Naive B cell (primary cell): Measurements from ENCODE around the gene DIP2C. TPM values are rescaled to one million over a fixed set of nuclear protein-coding genes. Genes with fewer than 3 reads are reported as not detected.

ENCODE experiments used
- ATAC-seq, 2 donors: fragments of 150-1000 bp; cut with Tn5 transposase; 2 replicates each; pipeline ENCODE4 v1.10.0; 2021; ENCODE audit warnings: low read depth in 2 of 2, mild to moderate bottlenecking in 2 of 2, moderate library complexity in 2 of 2
- DNase-seq: peaks from one replicate; pipeline ENCODE4 v3.0.0; 2022
- H3K27ac Mint-ChIP-seq, 6 donors: one replicate each; pipeline ENCODE4 v1.8.0; 2020 to 2022; ENCODE audit warnings: mild to moderate bottlenecking in 6 of 6, mixed read lengths in 6 of 6, moderate library complexity in 5 of 6, inconsistent platforms in 2 of 6
- H3K27me3 Mint-ChIP-seq, 3 donors: one replicate each; pipeline ENCODE4 v1.8.0; 2021 to 2022; ENCODE audit warnings: mixed read lengths in 3 of 3, mild to moderate bottlenecking in 1 of 3
- H3K36me3 Mint-ChIP-seq, 2 donors: one replicate each; pipeline ENCODE4 v1.8.0; 2020 to 2022; ENCODE audit warnings: mixed read lengths in 2 of 2, inconsistent platforms in 1 of 2, mild to moderate bottlenecking in 1 of 2
- H3K4me1 Mint-ChIP-seq, 3 donors: one replicate each; pipeline ENCODE4 v1.8.0; 2020 to 2022; ENCODE audit warnings: mixed read lengths in 3 of 3, inconsistent platforms in 1 of 3, mild to moderate bottlenecking in 1 of 3, moderate library complexity in 1 of 3
- H3K4me3 Mint-ChIP-seq, 8 donors: one replicate each; pipeline ENCODE4 v1.8.0; 2020 to 2022; ENCODE audit warnings: mild to moderate bottlenecking in 8 of 8, mixed read lengths in 8 of 8, moderate library complexity in 8 of 8, inconsistent platforms in 2 of 8
- H3K9me3 Mint-ChIP-seq, 7 donors: one replicate each; pipeline ENCODE4 v1.8.0; 2020 to 2022; ENCODE audit warnings: mixed read lengths in 7 of 7, mild to moderate bottlenecking in 5 of 7, inconsistent platforms in 2 of 7, moderate library complexity in 1 of 7
- polyA plus RNA-seq, 6 donors: library from polyadenylated mRNA; unstranded; fragments of 300-500 nt; fragmentation: Illumina TruSeq; gene quantifications; one replicate each; pipeline ENCODE4 v1.2.3, GENCODE V29; 2021; ENCODE audit warnings: low read depth in 6 of 6

Gene DIP2C
- polyA plus RNA-seq, 6 donors from 2014 or later = 0.36 to 1.7 (median 0.78) TPM; not detected in 1

GRCh38 chr10:299512-299911 lies 390.0 kb downstream of the DIP2C start:
- H3K9me3 Mint-ChIP-seq = peaks cover 0 to 5% (median 0%) of the 10 kb centered on the region in 7 donors
- ATAC-seq (peak; percentile 14 to 48), DNase-seq (no peak)
- H3K36me3 Mint-ChIP-seq = peaks cover 7 to 12% of the 10 kb centered on the region in 2 donors
- peak overlapping the region in 5 of 6 donors; percentile 44 to 93 (median 81) for H3K27ac Mint-ChIP-seq
- no peaks in the 10 kb centered on the region for H3K27me3 Mint-ChIP-seq
- peak overlapping the region; percentile 59 to 90 (median 82) for H3K4me3 Mint-ChIP-seq
- H3K4me1 Mint-ChIP-seq = peaks cover 31 to 44% (median 35%) of the 10 kb centered on the region in 3 donors

- DNase-seq = no peak
- peaks cover 0 to 8% (median 0%) of the 10 kb centered on the region in 3 donors for H3K27me3 Mint-ChIP-seq
- peak overlapping the region in 3 of 6 donors; percentile 6 to 34 (median 21) for H3K27ac Mint-ChIP-seq
- no peak overlapping the region for H3K4me3 Mint-ChIP-seq
- H3K9me3 Mint-ChIP-seq = peaks cover 0 to 5% (median 0%) of the 10 kb centered on the region in 7 donors
- peaks cover 35 to 48% (median 41%) of the 10 kb centered on the region in 3 donors for H3K4me1 Mint-ChIP-seq
- peaks cover 7 to 12% of the 10 kb centered on the region in 2 donors for H3K36me3 Mint-ChIP-seq
- no peak for ATAC-seq
Measured at GRCh38 chr10:298033-298432, 391.4 kb downstream of the DIP2C start.

DNA sequence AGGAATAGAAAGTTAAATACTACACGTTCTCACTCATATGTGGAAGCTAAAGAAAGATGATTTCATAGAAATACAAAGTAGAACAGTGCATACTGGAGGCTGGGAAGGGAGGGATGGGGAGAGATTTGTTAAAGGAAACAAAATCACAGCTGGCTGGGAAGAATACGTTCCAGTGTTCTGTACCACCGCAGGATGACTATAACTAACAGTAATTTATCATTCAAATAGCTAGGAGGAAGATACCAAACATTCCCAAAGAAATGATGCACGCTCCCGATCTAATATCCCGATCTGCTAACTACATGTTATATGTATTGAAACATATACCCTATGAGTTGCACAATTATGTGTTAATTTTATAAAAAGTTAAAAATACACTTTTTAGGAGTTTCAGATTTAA lies 391.9 kb downstream of the DIP2C start:
- Mint-ChIP-seq H3K27me3 (peaks cover 0 to 8% (median 0%) of the 10 kb centered on the region in 3 donors), H3K9me3 (peaks cover 0 to 5% (median 2%) of the 10 kb centered on the region in 7 donors), H3K27ac (peak overlapping the region in 3 of 6 donors; percentile 1 to 46 (median 6)), H3K4me3 (no peak overlapping the region), H3K36me3 (peaks cover 7 to 12% of the 10 kb centered on the region in 2 donors), H3K4me1 (peaks cover 35 to 48% (median 41%) of the 10 kb centered on the region in 3 donors)
- no peak for ATAC-seq
- no peak for DNase-seq

GRCh38 chr10:293636-294035 lies 395.8 kb downstream of the DIP2C start:
- H3K9me3 Mint-ChIP-seq = peaks cover 0 to 2% (median 2%) of the 10 kb centered on the region in 7 donors
- peaks cover 17 to 21% (median 21%) of the 10 kb centered on the region in 3 donors for H3K4me1 Mint-ChIP-seq
- H3K36me3 Mint-ChIP-seq = peaks cover 7 to 12% of the 10 kb centered on the region in 2 donors
- H3K4me3 Mint-ChIP-seq = no peak overlapping the region
- ATAC-seq (no peak), DNase-seq (no peak)
- peak overlapping the region in 1 of 6 donors; percentile 28 for H3K27ac Mint-ChIP-seq
- peaks cover 0 to 12% (median 0%) of the 10 kb centered on the region in 3 donors for H3K27me3 Mint-ChIP-seq

DNA sequence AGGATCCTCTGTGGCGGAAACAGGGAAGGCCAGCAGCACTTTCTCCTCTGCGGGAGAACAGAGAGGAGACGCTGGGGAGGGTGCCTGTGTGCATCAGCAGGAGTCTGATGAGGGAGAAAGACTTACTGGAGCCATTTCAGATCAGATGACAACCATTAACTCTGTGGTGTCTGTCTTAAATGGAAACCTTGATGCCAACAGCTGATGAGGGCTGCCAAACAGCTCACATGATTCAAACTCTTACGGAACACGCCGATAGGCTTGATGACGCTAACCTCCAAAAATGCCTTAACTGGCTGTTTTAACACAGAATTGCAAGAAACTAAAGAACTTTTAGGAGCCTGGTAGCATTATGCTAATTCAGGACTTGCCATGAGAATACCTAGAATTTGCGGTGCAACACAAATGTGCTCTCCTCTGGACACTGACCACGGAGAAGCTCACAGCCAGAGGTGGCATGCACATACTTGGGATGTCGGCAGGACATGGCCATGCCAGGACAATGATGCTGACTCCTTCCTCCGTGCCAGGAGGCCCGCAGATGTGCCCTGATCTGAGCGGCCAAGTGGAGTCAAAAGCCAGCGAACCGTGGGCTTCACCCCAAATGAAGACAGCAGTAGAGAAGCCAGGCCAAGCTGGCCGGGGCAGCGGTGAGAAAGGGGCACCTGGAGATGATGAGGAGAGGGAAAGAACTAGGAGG lies 399.3 kb downstream of the DIP2C start:
- ATAC-seq (no peak), DNase-seq (no peak)
- Mint-ChIP-seq H3K4me1 (peaks cover 10 to 20% (median 13%) of the 10 kb centered on the region in 3 donors), H3K36me3 (peaks cover 0 to 12% of the 10 kb centered on the region in 2 donors), H3K4me3 (no peak overlapping the region), H3K27ac (peak overlapping the region in 2 of 6 donors; percentile 21 to 80), H3K9me3 (peaks cover 0 to 6% (median 0%) of the 10 kb centered on the region in 7 donors), H3K27me3 (peaks cover 0 to 12% (median 0%) of the 10 kb centered on the region in 3 donors)

GRCh38 chr10:289581-289980 lies 399.9 kb downstream of the DIP2C start:
- Mint-ChIP-seq H3K4me3 (peak overlapping the region in 1 of 8 donors; percentile 21), H3K27ac (no peak overlapping the region)
- no peak for DNase-seq

DNA sequence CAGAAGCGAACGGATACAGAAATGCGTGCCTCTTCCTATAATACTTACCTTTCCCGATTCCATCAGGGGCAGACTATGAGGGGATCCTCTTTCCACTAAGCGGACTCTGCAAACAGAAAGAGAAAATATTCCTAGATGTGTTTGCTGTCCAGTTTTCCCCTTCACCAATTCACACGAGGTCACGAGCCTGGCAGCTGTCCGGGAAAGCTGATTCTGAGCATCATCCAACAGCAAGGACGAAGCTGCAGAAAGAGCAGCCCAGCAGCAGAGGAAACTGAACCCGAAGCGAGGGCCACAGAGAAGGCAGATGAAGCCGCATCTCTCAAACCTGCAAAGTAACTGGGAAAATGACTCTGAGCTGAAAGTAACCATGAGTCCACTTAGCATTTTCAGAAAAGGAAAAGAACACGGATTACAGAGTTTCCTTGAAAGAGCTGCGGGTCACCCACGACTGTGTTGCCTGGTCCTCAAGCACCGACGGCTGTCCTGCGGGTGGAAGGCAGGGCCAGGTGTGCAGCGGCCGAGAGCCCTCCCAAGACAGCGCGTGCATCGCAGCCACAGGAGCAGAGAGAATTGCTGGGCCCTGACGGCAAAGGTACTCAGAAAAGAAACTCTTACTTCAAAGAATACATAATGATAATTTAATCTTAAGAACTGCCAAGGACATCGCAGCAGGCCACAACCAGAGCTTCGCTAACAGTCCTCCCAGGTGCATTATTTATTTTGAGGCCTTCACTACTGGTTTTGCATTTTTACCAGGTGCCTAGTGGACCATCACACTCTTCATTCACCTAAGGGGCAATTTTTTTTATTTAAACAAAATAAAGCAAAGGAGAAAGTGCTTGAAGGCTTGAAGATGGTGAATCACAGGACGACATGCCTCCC lies 400.9 kb downstream of the DIP2C start:
- no peak overlapping the region for H3K4me3 Mint-ChIP-seq
- peaks cover 6 to 11% (median 9%) of the 10 kb centered on the region in 3 donors for H3K4me1 Mint-ChIP-seq
- H3K27ac Mint-ChIP-seq = peak overlapping the region in 2 of 6 donors; percentile 42 to 66
- DNase-seq (no peak), ATAC-seq (no peak)
- H3K27me3 Mint-ChIP-seq = peaks cover 0 to 5% (median 0%) of the 10 kb centered on the region in 3 donors
- peaks cover 0 to 6% (median 0%) of the 10 kb centered on the region in 7 donors for H3K9me3 Mint-ChIP-seq
- H3K36me3 Mint-ChIP-seq = peaks cover 0 to 17% of the 10 kb centered on the region in 2 donors

More at GRCh38 chr10:289581-289980, 399.9 kb downstream of the DIP2C start:
- Mint-ChIP-seq H3K4me1 (peaks cover 13 to 17% (median 13%) of the 10 kb centered on the region in 3 donors), H3K9me3 (peaks cover 0 to 6% (median 0%) of the 10 kb centered on the region in 7 donors), H3K36me3 (peaks cover 0 to 8% of the 10 kb centered on the region in 2 donors), H3K27me3 (peaks cover 0 to 12% (median 0%) of the 10 kb centered on the region in 3 donors)
- ATAC-seq = no peak

GRCh38 chr10:287814-288213 lies 401.7 kb downstream of the DIP2C start:
- peak overlapping the region in 2 of 6 donors; percentile 33 to 42 for H3K27ac Mint-ChIP-seq
- H3K36me3 Mint-ChIP-seq = peaks cover 0 to 18% of the 10 kb centered on the region in 2 donors
- ATAC-seq (no peak), DNase-seq (no peak)
- peaks cover 0 to 9% (median 0%) of the 10 kb centered on the region in 3 donors for H3K27me3 Mint-ChIP-seq
- H3K9me3 Mint-ChIP-seq = peaks cover 0 to 6% (median 0%) of the 10 kb centered on the region in 7 donors
- H3K4me3 Mint-ChIP-seq = no peak overlapping the region
- peaks cover 4 to 9% (median 4%) of the 10 kb centered on the region in 3 donors for H3K4me1 Mint-ChIP-seq

- Mint-ChIP-seq H3K27ac (peak overlapping the region in 1 of 6 donors; percentile 72), H3K4me3 (no peak overlapping the region), H3K9me3 (peaks cover 0 to 4% (median 0%) of the 10 kb centered on the region in 7 donors), H3K36me3 (peaks cover 0 to 18% of the 10 kb centered on the region in 2 donors), H3K4me1 (peaks cover 0 to 9% (median 4%) of the 10 kb centered on the region in 3 donors), H3K27me3 (peaks cover 0 to 9% (median 0%) of the 10 kb centered on the region in 3 donors)
- DNase-seq (no peak), ATAC-seq (no peak)
Measured at GRCh38 chr10:287026-287709, 402.3 kb downstream of the DIP2C start.

- H3K4me1 Mint-ChIP-seq = peaks cover 0 to 6% (median 4%) of the 10 kb centered on the region in 3 donors
- peaks cover 11 to 20% of the 10 kb centered on the region in 2 donors for H3K36me3 Mint-ChIP-seq
- H3K4me3 Mint-ChIP-seq = no peak overlapping the region
- DNase-seq (no peak), ATAC-seq (no peak)
- peaks cover 0 to 6% (median 0%) of the 10 kb centered on the region in 3 donors for H3K27me3 Mint-ChIP-seq
- peaks cover 0 to 4% (median 0%) of the 10 kb centered on the region in 7 donors for H3K9me3 Mint-ChIP-seq
- H3K27ac Mint-ChIP-seq = peak overlapping the region in 2 of 6 donors; percentile 26 to 38
Measured at GRCh38 chr10:285216-285615, 404.3 kb downstream of the DIP2C start.

DNA sequence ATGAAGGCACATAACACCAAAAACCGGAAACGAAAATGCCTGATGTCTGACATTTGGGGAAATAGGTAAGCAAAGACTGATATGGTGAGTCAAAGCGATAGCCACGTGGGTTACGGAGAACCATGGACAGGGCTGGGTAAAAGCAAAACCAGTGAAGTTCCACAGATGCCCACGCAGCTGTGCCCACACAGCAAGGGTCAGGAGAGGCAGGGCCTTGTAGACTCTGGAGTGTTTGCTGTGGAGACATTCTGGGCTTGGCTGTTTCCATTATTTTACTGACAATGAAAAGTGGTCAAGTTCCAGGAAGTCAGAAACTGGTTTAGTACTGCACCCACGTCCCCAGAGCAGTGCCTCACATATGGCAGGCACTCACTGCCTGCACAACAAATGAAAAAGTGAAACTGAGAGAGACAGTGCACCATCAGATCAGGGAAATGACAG lies 405.5 kb downstream of the DIP2C start:
- no peak overlapping the region for H3K4me3 Mint-ChIP-seq
- DNase-seq = no peak
- peaks cover 0 to 4% (median 0%) of the 10 kb centered on the region in 7 donors for H3K9me3 Mint-ChIP-seq
- H3K4me1 Mint-ChIP-seq = peaks cover 0 to 5% (median 4%) of the 10 kb centered on the region in 3 donors
- H3K27me3 Mint-ChIP-seq = peaks cover 0 to 4% (median 0%) of the 10 kb centered on the region in 3 donors
- ATAC-seq = peak in 1 of 2 donors; percentile 68
- H3K36me3 Mint-ChIP-seq = peaks cover 11 to 20% of the 10 kb centered on the region in 2 donors
- H3K27ac Mint-ChIP-seq = no peak overlapping the region

DNA sequence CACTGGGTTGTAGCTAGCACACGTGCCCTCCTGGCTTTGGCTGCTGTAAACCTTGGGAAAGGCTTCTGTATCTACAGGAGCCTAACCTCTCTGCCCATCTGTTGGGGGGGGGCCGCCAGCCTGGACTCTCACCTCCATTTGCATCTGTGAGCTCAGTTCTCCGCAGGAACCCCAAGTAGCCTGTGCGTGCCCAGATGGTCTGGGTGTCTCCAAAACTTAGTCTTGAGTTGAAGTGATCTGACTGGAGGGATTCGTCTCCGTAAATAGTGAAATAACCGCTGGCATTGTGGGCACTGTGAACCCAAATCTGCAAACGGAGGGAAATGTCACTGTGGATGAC lies 406.4 kb downstream of the DIP2C start:
- H3K4me1 Mint-ChIP-seq = peaks cover 0 to 5% (median 4%) of the 10 kb centered on the region in 3 donors
- DNase-seq (no peak), ATAC-seq (no peak)
- peaks cover 0 to 7% (median 0%) of the 10 kb centered on the region in 3 donors for H3K27me3 Mint-ChIP-seq
- no peak overlapping the region for H3K27ac Mint-ChIP-seq
- peaks cover 0 to 4% (median 0%) of the 10 kb centered on the region in 7 donors for H3K9me3 Mint-ChIP-seq
- H3K36me3 Mint-ChIP-seq = peaks cover 11 to 20% of the 10 kb centered on the region in 2 donors
- H3K4me3 Mint-ChIP-seq = no peak overlapping the region
